ENCODE results near the gene PLAAT1. TPM values are rescaled to one million over a fixed set of nuclear protein-coding genes. Genes with fewer than 3 reads are reported as not detected.

The PLAAT1 gene
- total and polyA plus RNA-seq, 10 of the 15 experiments (the other 5 are each of a cell fraction or from before 2014, with no cell fraction given), result not detected

- RAD21 ChIA-PET (ENCODE audit: unreplicated experiment), result no interaction called here
- Histone ChIP-seq H3K4me3 (no peak overlapping the region), H3K79me2 (ENCODE audit: control insufficient read depth, insufficient read depth, low read length) (no peaks in the 10 kb centered on the region), H3K27ac (ENCODE audit: control insufficient read depth, insufficient read depth) (no peak overlapping the region), H4K20me1 (ENCODE audit: control insufficient read depth, insufficient read depth) (no peaks in the 10 kb centered on the region), H3K9me3 (replicated peaks; ENCODE audit: control insufficient read depth, insufficient read depth, low read length) (no peaks in the 10 kb centered on the region), H3K27me3 (replicated peaks in 1 of 2; ENCODE audit: control insufficient read depth in 2 of 2, insufficient read depth in 2 of 2, low read length in 1 of 2) (no peaks in the 10 kb centered on the region), H3K36me3 (ENCODE audit: control insufficient read depth in 2 of 2, insufficient read depth in 2 of 2, low read length in 1 of 2) (no peaks in the 10 kb centered on the region), H2AFZ (ENCODE audit: control insufficient read depth, low read depth, low read length) (no peak overlapping the region), H3K9ac (ENCODE audit: control insufficient read depth, insufficient read depth, low read length) (no peak overlapping the region), H3K4me1 (ENCODE audit: control insufficient read depth, insufficient read depth, low read length) (no peaks in the 10 kb centered on the region), H3K4me2 (ENCODE audit: control insufficient read depth, insufficient read depth) (no peak overlapping the region)
- no peak for DNase-seq (ENCODE audit: low read depth, low spot score)
- FAIRE-seq, result no peak
- SMC1A ChIA-PET (ENCODE audit: uncharacterized antibody, unreplicated experiment), result no interaction called here
- WGBS (ENCODE audit: insufficient coverage, insufficient replicate concordance, low lambda C conversion rate, missing lambda C conversion rate), result 0% methylated on average over 1 of the region's 1 CpG
- POLR2A ChIA-PET, result no interaction called here
- no peak for ATAC-seq
- intact Hi-C loops (cut with micrococcal nuclease; ENCODE audit: unreplicated experiment), result no loop called here
- BruUV-seq (replicated peaks), result no TSS peak
- CTCF ChIA-PET, result no interaction called here
- TF ChIP-seq RELB (IDR thresholded peaks at IDR 0.05; ENCODE audit: low read depth) (no peak), MTA3 (IDR thresholded peaks at IDR 0.05; ENCODE audit: borderline replicate concordance, low read length) (no peak)
- in situ Hi-C loops (cut with MboI), result no loop called here
Observed at GRCh38 chr3:193210618-193211017, 30.4 kb upstream of the PLAAT1 start.

DNA sequence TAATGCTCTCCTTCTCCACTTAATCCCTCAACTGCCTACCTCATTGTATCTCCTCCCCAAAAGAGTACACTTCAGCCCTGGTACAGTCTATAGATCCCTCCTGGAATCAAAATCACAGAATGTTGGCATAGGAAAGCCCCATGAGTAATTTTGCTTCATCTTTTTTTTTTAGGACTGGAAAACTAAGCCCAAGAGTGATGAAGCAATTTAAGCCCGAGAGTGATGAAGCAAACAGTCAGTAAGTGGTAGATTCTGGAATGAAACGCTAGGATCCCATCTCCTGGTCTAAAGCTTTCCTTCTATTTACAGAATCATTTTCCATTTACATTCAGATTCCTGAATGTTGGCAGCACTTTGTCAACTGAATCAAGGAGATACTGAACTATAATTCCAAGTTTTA lies 29.8 kb upstream of the PLAAT1 start:
- H3K27me3 ChIP-seq (replicated peaks in 1 of 2; ENCODE audit: control insufficient read depth in 2 of 2, insufficient read depth in 2 of 2, low read length in 1 of 2), result no peaks in the 10 kb centered on the region
- no peaks in the 10 kb centered on the region for H3K9me3 ChIP-seq (replicated peaks; ENCODE audit: control insufficient read depth, insufficient read depth, low read length)
- H3K4me1 ChIP-seq (ENCODE audit: control insufficient read depth, insufficient read depth, low read length), result no peaks in the 10 kb centered on the region
- ChIA-PET POLR2A (no interaction called here), SMC1A (ENCODE audit: uncharacterized antibody, unreplicated experiment) (no interaction called here), RAD21 (ENCODE audit: unreplicated experiment) (no interaction called here), CTCF (no interaction called here)
- DNase-seq (ENCODE audit: low read depth, low spot score) (no peak), ATAC-seq (no peak), FAIRE-seq (no peak)
- WGBS (ENCODE audit: insufficient coverage, insufficient replicate concordance, low lambda C conversion rate, missing lambda C conversion rate), result 21% methylated on average over 2 of the region's 2 CpGs
- no peaks in the 10 kb centered on the region for H3K36me3 ChIP-seq (ENCODE audit: control insufficient read depth in 2 of 2, insufficient read depth in 2 of 2, low read length in 1 of 2)
- no peak overlapping the region for H3K27ac ChIP-seq (ENCODE audit: control insufficient read depth, insufficient read depth)
- no peak overlapping the region for H3K4me2 ChIP-seq (ENCODE audit: control insufficient read depth, insufficient read depth)
- H3K79me2 ChIP-seq (ENCODE audit: control insufficient read depth, insufficient read depth, low read length), result no peaks in the 10 kb centered on the region
- H3K4me3 ChIP-seq, result no peak overlapping the region
- intact Hi-C loops (cut with micrococcal nuclease; ENCODE audit: unreplicated experiment), result no loop called here
- H4K20me1 ChIP-seq (ENCODE audit: control insufficient read depth, insufficient read depth), result no peaks in the 10 kb centered on the region
- no peak overlapping the region for H2AFZ ChIP-seq (ENCODE audit: control insufficient read depth, low read depth, low read length)
- BruUV-seq (replicated peaks), result no TSS peak
- in situ Hi-C loops (cut with MboI), result no loop called here
- no peak overlapping the region for H3K9ac ChIP-seq (ENCODE audit: control insufficient read depth, insufficient read depth, low read length)
- TF ChIP-seq FOS (IDR thresholded peaks at IDR 0.05; ENCODE audit: borderline replicate concordance, extremely low read depth, insufficient read length), result no peak
- TF ChIP-seq PBX3 (IDR thresholded peaks at IDR 0.05; ENCODE audit: insufficient replicate concordance, low read depth, low read length), result no peak
- TF ChIP-seq, protein P1, sequence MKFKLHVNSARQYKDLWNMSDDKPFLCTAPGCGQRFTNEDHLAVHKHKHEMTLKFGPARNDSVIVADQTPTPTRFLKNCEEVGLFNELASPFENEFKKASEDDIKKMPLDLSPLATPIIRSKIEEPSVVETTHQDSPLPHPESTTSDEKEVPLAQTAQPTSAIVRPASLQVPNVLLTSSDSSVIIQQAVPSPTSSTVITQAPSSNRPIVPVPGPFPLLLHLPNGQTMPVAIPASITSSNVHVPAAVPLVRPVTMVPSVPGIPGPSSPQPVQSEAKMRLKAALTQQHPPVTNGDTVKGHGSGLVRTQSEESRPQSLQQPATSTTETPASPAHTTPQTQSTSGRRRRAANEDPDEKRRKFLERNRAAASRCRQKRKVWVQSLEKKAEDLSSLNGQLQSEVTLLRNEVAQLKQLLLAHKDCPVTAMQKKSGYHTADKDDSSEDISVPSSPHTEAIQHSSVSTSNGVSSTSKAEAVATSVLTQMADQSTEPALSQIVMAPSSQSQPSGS (IDR thresholded peaks at IDR 0.05; ENCODE audit: low read length), result no peak
- TF ChIP-seq IRF4 (IDR thresholded peaks at IDR 0.05; ENCODE audit: low read depth, low read length), result no peak
- TF ChIP-seq, protein P2, sequence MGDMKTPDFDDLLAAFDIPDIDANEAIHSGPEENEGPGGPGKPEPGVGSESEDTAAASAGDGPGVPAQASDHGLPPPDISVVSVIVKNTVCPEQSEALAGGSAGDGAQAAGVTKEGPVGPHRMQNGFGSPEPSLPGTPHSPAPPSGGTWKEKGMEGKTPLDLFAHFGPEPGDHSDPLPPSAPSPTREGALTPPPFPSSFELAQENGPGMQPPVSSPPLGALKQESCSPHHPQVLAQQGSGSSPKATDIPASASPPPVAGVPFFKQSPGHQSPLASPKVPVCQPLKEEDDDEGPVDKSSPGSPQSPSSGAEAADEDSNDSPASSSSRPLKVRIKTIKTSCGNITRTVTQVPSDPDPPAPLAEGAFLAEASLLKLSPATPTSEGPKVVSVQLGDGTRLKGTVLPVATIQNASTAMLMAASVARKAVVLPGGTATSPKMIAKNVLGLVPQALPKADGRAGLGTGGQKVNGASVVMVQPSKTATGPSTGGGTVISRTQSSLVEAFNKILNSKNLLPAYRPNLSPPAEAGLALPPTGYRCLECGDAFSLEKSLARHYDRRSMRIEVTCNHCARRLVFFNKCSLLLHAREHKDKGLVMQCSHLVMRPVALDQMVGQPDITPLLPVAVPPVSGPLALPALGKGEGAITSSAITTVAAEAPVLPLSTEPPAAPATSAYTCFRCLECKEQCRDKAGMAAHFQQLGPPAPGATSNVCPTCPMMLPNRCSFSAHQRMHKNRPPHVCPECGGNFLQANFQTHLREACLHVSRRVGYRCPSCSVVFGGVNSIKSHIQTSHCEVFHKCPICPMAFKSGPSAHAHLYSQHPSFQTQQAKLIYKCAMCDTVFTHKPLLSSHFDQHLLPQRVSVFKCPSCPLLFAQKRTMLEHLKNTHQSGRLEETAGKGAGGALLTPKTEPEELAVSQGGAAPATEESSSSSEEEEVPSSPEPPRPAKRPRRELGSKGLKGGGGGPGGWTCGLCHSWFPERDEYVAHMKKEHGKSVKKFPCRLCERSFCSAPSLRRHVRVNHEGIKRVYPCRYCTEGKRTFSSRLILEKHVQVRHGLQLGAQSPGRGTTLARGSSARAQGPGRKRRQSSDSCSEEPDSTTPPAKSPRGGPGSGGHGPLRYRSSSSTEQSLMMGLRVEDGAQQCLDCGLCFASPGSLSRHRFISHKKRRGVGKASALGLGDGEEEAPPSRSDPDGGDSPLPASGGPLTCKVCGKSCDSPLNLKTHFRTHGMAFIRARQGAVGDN (IDR thresholded peaks at IDR 0.05), result no peak

Measured in GM12878 (cell line).